ENCODE results near the gene PNKP.

PNKP gene

GRCh38 chr19:49812997-49813861 lies 54.1 kb downstream of the PNKP start, which contains the start of gene FUZ:
TSS of gene FUZ (minus strand) at chr19:49813292. CDS start at chr19:49813106, 186 bp downstream.
- peak; percentile 99 for DNase-seq

GRCh38 chr19:49812452-49812996 lies 54.9 kb downstream of the PNKP start:
- no peak for DNase-seq

- no peak for DNase-seq
Measured at GRCh38 chr19:49811328-49811727, 56.0 kb downstream of the PNKP start.

Data from NCI-H2171 treated with DMSO at 0.1 percent for 48 hours (cell line).